ENCODE data around the gene METRN. TPM values are rescaled to one million over a fixed set of nuclear protein-coding genes. Genes with fewer than 3 reads are reported as not detected.

Gene METRN
- total RNA-seq, 2 experiments from 2014 or later: 2.6 to 3.2 TPM

- H3K4me1 Mint-ChIP-seq (ENCODE audit: low read depth): no peaks in the 10 kb centered on the region
- no peak overlapping the region for H3K4me3 Mint-ChIP-seq
- CTCF ChIA-PET: no interaction called here
- H3K27me3 Mint-ChIP-seq: peaks cover 48% of the 10 kb centered on the region
- ATAC-seq (ENCODE audit: poor library complexity): no peak
- POLR2A ChIA-PET: interaction anchor here (1.0 to 1.6 kb wide), 3 partner anchors 9 to 24 kb away, joined by 3 to 10 read pairs (median 4); partner anchors contain the start of genes ANTKMT and STUB1
- H3K27ac Mint-ChIP-seq: no peak overlapping the region
- H3K9me3 Mint-ChIP-seq: no peaks in the 10 kb centered on the region
- Histone ChIP-seq H3K4me1 (ENCODE audit: insufficient read depth, low read length) (peaks cover 54% of the 10 kb centered on the region), H3K27me3 (ENCODE audit: control insufficient read depth in 1 of 2, insufficient read depth in 2 of 2, low read length in 2 of 2) (peaks cover 68 to 72% of the 10 kb centered on the region in 2 experiments), H3K27ac (ENCODE audit: low read depth in 1 of 2, low read length in 2 of 2) (no peak overlapping the region), H3K4me3 (ENCODE audit: low read length) (no peak overlapping the region), H3K36me3 (ENCODE audit: insufficient read depth, low read length) (no peaks in the 10 kb centered on the region), H3K9me3 (ENCODE audit: control insufficient read depth in 1 of 2, insufficient read depth in 1 of 2, low read length in 2 of 2) (peaks cover 0 to 62% of the 10 kb centered on the region in 2 experiments)
- no peaks in the 10 kb centered on the region for H3K36me3 Mint-ChIP-seq (ENCODE audit: low read depth)
- intact Hi-C loops (cut with DNase I, micrococcal nuclease): no loop called here
- no peak for TF ChIP-seq CTCF (IDR thresholded peaks at IDR 0.05)
- no peak for DNase-seq
Measured at GRCh38 chr16:704047-704446, 10.9 kb upstream of the METRN start.

- H3K27me3 Mint-ChIP-seq: peaks cover 56% of the 10 kb centered on the region
- intact Hi-C loops (cut with DNase I, micrococcal nuclease): no loop called here
- CTCF ChIA-PET: no interaction called here
- H3K4me1 ChIP-seq (ENCODE audit: insufficient read depth, low read length): peaks cover 47% of the 10 kb centered on the region
- no peak for TF ChIP-seq CTCF (IDR thresholded peaks at IDR 0.05)
- no peaks in the 10 kb centered on the region for H3K36me3 Mint-ChIP-seq (ENCODE audit: low read depth)
- no peak for DNase-seq
- no peaks in the 10 kb centered on the region for H3K36me3 ChIP-seq (ENCODE audit: insufficient read depth, low read length)
- no peaks in the 10 kb centered on the region for H3K9me3 Mint-ChIP-seq
- no peak overlapping the region for H3K4me3 ChIP-seq (ENCODE audit: low read length)
- H3K27me3 ChIP-seq (ENCODE audit: control insufficient read depth in 1 of 2, insufficient read depth in 2 of 2, low read length in 2 of 2): peaks cover 75 to 76% of the 10 kb centered on the region in 2 experiments
- POLR2A ChIA-PET: interaction anchor here (1.0 to 1.6 kb wide), 3 partner anchors 9 to 24 kb away, joined by 3 to 10 read pairs (median 4); partner anchors contain the start of genes ANTKMT and STUB1
- no peak overlapping the region for H3K27ac Mint-ChIP-seq
- H3K4me3 Mint-ChIP-seq: no peak overlapping the region
- no peak for ATAC-seq (ENCODE audit: poor library complexity)
- no peak overlapping the region for H3K27ac ChIP-seq (ENCODE audit: low read depth in 1 of 2, low read length in 2 of 2)
- no peaks in the 10 kb centered on the region for H3K4me1 Mint-ChIP-seq (ENCODE audit: low read depth)
- peaks cover 0 to 69% of the 10 kb centered on the region in 2 experiments for H3K9me3 ChIP-seq (ENCODE audit: control insufficient read depth in 1 of 2, insufficient read depth in 1 of 2, low read length in 2 of 2)
Measured at GRCh38 chr16:704552-705380, 10.2 kb upstream of the METRN start.

GRCh38 chr16:705431-706188 is 9.3 kb upstream of the METRN start, which contains the start of gene FBXL16:
Gene FBXL16 (minus strand): TSS chr16:705801. CDS start chr16:697405, 8,396 bp downstream.
- H3K4me3 ChIP-seq (ENCODE audit: low read length): no peak within 1 kb of the TSS
- H3K27me3 ChIP-seq (ENCODE audit: control insufficient read depth in 1 of 2, insufficient read depth in 2 of 2, low read length in 2 of 2): peaks cover 83 to 84% of the 10 kb centered on the region in 2 experiments
- H3K4me3 Mint-ChIP-seq: peak within 1 kb of the TSS; percentile 45
- H3K36me3 ChIP-seq (ENCODE audit: insufficient read depth, low read length): no peaks in the 10 kb centered on the region
- no peaks in the 10 kb centered on the region for H3K4me1 Mint-ChIP-seq (ENCODE audit: low read depth)
- no peak within 1 kb of the TSS for H3K27ac ChIP-seq (ENCODE audit: low read depth in 1 of 2, low read length in 2 of 2)
- H3K9me3 ChIP-seq (ENCODE audit: control insufficient read depth in 1 of 2, insufficient read depth in 1 of 2, low read length in 2 of 2): peaks cover 0 to 68% of the 10 kb centered on the region in 2 experiments
- intact Hi-C loops (cut with DNase I, micrococcal nuclease): no loop called here
- peaks cover 38% of the 10 kb centered on the region for H3K4me1 ChIP-seq (ENCODE audit: insufficient read depth, low read length)
- H3K36me3 Mint-ChIP-seq (ENCODE audit: low read depth): no peaks in the 10 kb centered on the region
- peak; percentile 30 for ATAC-seq (ENCODE audit: poor library complexity)
- no peaks in the 10 kb centered on the region for H3K9me3 Mint-ChIP-seq
- no peak within 1 kb of the TSS for H3K27ac Mint-ChIP-seq
- H3K27me3 Mint-ChIP-seq: peaks cover 63% of the 10 kb centered on the region
- no peak for TF ChIP-seq CTCF (IDR thresholded peaks at IDR 0.05)
- ChIA-PET POLR2A (no interaction called here), CTCF (no interaction called here)
- peak in 1 of 14 experiments; percentile 39 for DNase-seq
